ENCODE measurements around the gene BCL11A.

Gene BCL11A

GRCh38 chr2:60502144-60502543 is 51.3 kb downstream of the BCL11A start:
- no peak for DNase-seq

DNA sequence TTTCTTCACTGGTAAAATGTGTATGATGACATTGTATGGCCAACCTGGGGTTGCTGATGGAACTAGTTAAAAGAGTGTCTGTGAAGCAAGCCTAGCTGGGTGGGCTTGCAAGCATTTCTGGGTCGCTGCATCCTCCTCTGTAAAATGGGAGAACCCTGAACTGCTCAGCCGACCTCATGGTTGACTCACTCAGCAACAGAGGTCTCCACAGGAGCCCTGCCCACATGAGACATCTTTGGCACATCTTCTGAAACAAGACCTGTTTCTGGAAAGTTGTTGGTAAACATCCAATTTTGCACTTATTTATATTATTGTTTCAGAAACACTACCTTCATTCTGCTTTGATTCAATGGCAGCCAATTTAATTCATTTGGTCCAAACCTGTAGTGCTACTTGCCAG is 52.6 kb downstream of the BCL11A start:
- no peak for DNase-seq

DNA sequence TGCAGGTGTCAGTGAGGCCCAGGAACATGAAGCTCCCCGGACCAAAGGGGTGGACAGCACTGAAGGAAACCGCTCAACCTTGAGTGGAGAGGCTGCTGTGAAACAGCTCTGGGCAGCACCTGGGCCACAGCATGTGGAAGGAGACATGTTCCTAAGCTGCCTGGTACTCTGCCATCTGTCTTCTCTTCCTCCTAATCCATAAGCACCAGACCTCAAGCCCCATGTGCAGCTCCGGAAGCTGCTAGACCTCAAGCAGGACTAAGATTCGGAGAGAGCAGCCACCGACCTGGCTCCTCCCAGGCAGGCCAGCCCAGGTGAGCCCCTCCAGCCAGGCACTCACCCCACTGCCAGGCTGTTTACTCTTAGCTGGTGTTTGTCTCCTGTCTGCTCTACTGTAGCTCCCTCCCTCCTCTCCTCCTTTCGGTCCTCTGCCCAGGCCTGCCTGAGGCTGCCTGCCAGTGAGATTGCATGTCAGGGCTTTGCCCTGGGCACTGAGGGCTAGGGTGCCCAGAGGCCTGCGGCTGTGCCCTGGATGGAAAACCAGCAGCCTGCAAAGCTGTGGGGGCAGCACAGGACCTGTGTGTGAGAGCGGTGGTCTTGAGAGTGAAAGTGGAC is 53.7 kb downstream of the BCL11A start:
- DNase-seq, result no peak

GRCh38 chr2:60498816-60499429 is 54.5 kb downstream of the BCL11A start:
- no peak for DNase-seq

DNA sequence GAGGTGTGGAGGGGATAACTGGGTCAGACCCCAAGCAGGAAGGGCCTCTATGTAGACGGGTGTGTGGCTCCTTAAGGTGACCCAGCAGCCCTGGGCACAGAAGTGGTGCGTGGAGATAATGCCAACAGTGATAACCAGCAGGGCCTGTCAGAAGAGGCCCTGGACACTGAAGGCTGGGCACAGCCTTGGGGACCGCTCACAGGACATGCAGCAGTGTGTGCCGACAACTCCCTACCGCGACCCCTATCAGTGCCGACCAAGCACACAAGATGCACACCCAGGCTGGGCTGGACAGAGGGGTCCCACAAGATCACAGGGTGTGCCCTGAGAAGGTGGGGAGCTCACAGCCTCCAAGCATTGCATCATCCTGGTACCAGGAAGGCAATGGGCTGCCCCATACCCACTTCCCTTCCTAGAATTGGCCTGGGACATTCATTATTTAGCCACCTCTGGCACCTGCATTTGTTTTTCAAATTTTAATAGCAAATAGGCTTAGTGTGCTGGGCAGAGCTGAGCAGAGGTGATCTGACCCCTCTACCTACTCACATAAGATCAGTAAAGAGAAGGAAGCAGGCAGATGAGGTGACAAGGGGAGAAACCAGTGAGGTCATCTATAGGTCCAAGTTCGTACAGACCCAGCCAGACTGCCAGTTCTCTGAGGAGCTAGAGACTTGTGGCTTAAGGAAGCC is 55.2 kb downstream of the BCL11A start:
- DNase-seq, result no peak

DNA sequence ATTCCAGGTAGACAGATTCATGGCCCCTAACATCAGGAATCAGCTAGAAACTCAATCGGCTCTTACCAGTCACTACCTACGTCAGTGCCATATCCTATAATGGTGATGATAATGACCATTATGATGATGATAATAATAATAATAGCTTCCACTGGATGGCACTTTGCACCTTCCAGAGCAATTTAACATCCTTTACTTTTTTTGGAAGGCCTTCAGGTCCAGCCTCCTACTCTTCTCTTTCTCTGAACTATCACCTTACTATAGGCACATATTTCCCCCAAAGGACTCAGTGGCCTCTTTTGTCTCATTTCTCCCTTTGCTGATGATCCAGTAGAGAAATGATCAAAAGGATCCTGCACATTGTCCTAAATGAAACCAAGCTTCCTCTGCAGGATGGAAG is 56.0 kb downstream of the BCL11A start:
- no peak for DNase-seq

- no peak for DNase-seq
Measured at GRCh38 chr2:60496956-60497355, 56.5 kb downstream of the BCL11A start.

DNA sequence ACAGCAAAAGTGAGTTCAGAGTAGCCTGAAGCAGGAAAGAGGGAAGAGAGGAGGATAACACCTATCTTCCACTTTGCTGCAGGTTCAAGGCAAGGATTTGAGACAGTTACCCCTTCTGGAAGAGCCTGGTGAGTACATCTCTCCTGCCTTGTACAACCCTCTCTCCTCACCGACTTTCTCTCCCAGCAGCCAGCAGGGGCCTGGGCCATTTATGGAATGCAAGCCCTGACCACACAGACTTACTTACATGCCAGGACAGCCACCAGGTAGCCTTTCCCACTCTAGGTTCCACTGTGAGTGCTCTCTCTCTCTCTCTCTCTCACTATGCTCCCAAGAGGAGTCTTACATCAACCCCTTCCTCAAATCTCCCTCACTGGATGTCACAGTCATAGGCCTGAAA is 57.0 kb downstream of the BCL11A start:
- DNase-seq, result no peak

GRCh38 chr2:60495041-60495625 is 58.3 kb downstream of the BCL11A start:
- no peak for DNase-seq

GRCh38 chr2:60493804-60494387 is 59.6 kb downstream of the BCL11A start:
- DNase-seq, result no peak

- DNase-seq, result no peak
Measured at GRCh38 chr2:60492548-60492947, 60.9 kb downstream of the BCL11A start.

DNA sequence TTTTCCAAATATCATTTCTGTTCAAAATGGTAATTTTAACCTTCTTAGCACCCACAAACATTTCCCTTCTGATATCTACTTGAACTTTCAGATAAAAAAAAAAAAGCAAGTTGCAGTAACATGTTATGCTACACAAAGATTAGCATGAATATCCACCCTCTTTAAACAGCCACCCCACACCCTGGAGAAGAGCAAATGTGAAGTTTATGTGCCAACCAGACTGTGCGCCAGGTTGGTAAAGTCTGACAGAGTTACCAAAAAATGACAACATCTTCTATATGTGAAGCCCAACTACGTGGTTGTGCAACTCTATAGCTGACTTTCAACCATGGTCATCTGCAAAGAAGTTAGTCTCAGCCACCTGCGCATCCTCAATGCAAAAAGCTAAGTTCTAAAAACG is 62.6 kb downstream of the BCL11A start:
- no peak for DNase-seq

GRCh38 chr2:60490441-60490840 is 63.0 kb downstream of the BCL11A start:
- DNase-seq, result no peak

DNA sequence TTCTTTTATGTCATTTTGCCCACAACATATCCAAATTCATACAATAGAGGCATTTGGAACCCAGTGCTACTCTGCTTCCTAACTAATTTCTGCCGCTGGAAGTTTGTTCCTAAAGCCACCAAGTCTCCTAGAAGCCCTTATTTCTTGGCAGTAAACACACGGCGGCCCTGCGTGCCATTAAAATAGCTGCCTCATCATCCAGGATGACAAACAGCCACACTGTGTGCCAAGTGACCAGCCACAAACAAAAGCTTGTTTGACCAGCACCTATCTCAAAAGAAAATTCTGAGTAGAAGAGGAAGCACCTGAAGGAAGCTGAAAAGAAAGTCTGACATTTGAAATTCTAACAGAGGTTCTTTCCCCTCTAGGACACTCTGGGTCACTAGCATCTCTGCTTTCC is 64.2 kb downstream of the BCL11A start:
- no peak for DNase-seq

- no peak for DNase-seq
Measured at GRCh38 chr2:60488291-60488690, 65.2 kb downstream of the BCL11A start.

DNA sequence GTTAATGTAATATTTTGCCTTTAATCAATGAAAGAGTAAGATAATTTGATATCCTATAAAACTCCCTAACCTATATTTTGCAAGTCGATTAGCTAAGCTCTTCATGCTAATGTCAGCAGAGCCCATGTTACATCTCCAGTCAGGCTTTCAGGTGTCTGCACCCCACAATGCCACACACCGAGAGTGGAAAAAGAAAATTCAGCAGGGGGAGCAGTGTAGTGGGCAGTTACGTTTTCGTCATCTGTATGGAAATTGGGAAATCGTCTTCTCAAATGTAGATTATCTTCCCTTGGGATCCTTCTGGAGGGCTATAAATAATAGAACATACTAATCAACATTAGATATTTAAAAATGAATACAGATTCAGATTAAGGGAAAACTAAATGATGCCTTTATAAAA is 66.3 kb downstream of the BCL11A start:
- no peak for DNase-seq

DNA sequence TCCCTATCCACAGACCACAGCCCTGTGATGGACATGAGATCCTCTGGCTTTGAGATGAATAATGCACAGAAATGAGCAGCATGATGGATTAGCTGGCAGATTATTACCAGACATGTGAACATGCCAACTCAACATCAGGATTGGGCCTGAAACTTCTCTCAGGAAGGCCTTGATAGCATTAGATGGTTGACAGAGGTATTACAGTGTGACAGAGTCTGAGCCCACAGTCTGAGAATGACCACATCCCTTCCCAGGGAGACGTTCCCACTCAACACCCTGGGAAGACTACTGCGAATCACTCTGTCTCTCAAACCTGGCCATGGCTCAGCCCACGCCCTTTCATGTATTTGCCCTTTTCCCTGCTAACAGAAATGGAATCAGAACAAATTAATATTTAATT is 66.9 kb downstream of the BCL11A start:
- no peak for DNase-seq

GRCh38 chr2:60486067-60486466 is 67.4 kb downstream of the BCL11A start:
- no peak for DNase-seq

GRCh38 chr2:60485550-60485949 is 67.9 kb downstream of the BCL11A start:
- no peak for DNase-seq

- no peak for DNase-seq
Measured at GRCh38 chr2:60485055-60485454, 68.4 kb downstream of the BCL11A start.

DNA sequence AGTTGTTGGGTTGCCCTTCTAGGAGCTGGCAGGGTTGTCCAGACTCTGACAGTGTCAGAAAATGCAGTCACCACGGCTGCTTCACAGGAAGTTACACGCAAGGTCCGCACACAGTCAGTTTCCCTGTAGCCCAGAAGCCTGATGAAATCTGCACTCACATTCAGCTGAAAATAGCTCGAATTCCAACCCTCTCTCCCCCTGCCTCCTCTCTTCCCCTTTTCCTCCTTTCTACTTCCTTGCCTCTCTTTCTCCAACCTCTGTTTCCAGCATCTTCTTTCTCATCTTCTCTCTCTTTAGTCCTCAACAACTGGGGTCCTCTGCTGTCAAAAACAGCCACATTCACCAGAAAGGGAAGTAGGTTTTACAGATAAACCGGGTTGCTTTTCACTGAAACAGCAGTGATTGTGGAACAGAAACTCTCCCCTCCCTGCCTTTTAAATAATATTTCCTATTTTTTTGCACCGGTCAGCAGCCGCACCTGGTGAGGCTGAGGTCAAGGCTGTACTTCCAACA is 69.3 kb downstream of the BCL11A start:
- DNase-seq, result no peak

DNA sequence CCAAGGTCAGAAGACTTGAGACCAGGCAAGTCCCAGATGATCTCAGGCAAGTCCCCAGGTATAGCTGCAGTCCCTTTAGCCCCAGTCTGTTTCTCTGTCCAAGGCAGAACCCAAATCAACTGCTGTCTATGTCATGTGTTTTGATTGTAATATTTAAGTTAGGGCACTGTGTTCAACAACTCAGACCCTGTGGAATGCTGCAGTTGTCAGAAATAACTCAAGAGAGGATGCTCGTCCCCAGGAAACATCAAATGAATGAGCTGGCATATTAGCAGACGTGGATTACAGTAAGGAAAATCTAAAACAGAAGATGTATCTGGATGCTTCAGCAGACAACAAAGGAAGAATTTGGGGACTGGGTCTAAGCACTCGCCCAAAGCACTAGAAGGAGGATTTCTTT is 70.1 kb downstream of the BCL11A start:
- no peak for DNase-seq

DNA sequence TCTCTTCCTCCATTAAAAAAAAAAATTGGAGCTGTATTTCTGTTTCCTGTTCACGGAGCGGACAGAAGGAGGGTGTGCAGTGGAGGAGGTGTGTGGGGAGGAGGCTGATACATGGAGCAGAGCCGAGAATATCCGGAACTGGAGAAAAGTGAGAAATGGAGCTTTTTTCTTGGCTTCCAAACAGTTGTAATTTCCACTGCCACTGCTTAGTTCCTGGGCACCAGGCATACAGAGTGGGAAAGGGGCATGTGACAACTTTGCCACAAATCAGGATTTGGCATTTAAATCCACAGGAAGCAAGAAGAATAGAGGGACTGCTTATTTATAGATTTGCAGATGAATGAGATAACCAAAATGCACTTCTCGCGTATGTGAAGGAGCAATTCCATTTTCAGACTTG is 71.2 kb downstream of the BCL11A start:
- DNase-seq, result no peak

DNA sequence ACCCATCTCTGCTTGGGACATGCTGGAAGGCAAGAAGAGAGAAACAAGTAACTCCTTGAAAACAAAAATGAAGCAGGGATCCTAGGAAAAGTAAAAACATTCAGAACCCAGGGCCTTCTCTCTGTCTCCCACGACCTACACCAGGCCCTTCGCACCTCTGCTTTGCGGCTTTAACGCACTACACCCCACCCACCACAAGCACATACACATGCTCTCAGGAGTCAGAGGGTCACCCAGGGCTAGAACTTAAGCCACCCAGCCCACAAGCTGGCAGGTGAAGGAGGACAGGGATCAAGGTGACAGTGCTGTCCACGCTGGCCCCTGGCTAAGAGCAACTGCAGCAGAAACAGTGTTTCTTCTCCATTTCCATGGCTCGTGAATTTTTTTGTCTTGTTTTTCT is 72.2 kb downstream of the BCL11A start:
- no peak for DNase-seq
